T-helper 1 cell treated with Interleukin-12 subunit alpha and Interleukin-12 subunit beta and Interleukin-4 antibody, amounts not matched to agents 30 μg/mL and 1 μg/mL, for 36 hours (primary cell): ENCODE results near the gene ANKS1A.

Experiments
- H3K27ac Mint-ChIP-seq: one replicate; pipeline ENCODE4 v1.8.0; 2021; ENCODE audit warnings: mild to moderate bottlenecking, mixed read lengths
- H3K27me3 Mint-ChIP-seq: one replicate; pipeline ENCODE4 v1.8.0; 2021; ENCODE audit warnings: low read depth, mixed read lengths
- H3K36me3 Mint-ChIP-seq: one replicate; pipeline ENCODE4 v1.8.0; 2021; ENCODE audit warnings: low read depth, mixed read lengths
- H3K4me1 Mint-ChIP-seq: one replicate; pipeline ENCODE4 v1.8.0; 2021; ENCODE audit warnings: low read depth, mixed read lengths
- H3K4me3 Mint-ChIP-seq: one replicate; pipeline ENCODE4 v1.8.0; 2021; ENCODE audit warnings: mild to moderate bottlenecking, moderate library complexity, mixed read lengths
- H3K9me3 Mint-ChIP-seq: one replicate; pipeline ENCODE4 v1.8.0; 2021; ENCODE audit warnings: mixed read lengths

ANKS1A gene

GRCh38 chr6:34973547-34974248, 84.6 kb downstream of the ANKS1A start:
- H3K9me3 Mint-ChIP-seq = no peaks in the 10 kb centered on the region
- peaks cover 2% of the 10 kb centered on the region for H3K36me3 Mint-ChIP-seq
- H3K4me3 Mint-ChIP-seq = no peak overlapping the region
- H3K4me1 Mint-ChIP-seq = no peaks in the 10 kb centered on the region
- no peak overlapping the region for H3K27ac Mint-ChIP-seq
- H3K27me3 Mint-ChIP-seq = no peaks in the 10 kb centered on the region

GRCh38 chr6:34974249-34974642, 85.2 kb downstream of the ANKS1A start:
- Mint-ChIP-seq H3K36me3 (peaks cover 2% of the 10 kb centered on the region), H3K4me1 (no peaks in the 10 kb centered on the region), H3K27ac (no peak overlapping the region), H3K9me3 (no peaks in the 10 kb centered on the region), H3K4me3 (no peak overlapping the region), H3K27me3 (no peaks in the 10 kb centered on the region)

- Mint-ChIP-seq H3K27me3 (no peaks in the 10 kb centered on the region), H3K36me3 (no peaks in the 10 kb centered on the region), H3K4me1 (no peaks in the 10 kb centered on the region), H3K9me3 (no peaks in the 10 kb centered on the region), H3K27ac (no peak overlapping the region), H3K4me3 (no peak overlapping the region)
Measured at GRCh38 chr6:34976239-34976638, 87.2 kb downstream of the ANKS1A start.

- H3K27me3 Mint-ChIP-seq = no peaks in the 10 kb centered on the region
- peaks cover 2% of the 10 kb centered on the region for H3K36me3 Mint-ChIP-seq
- no peak overlapping the region for H3K4me3 Mint-ChIP-seq
- no peak overlapping the region for H3K27ac Mint-ChIP-seq
- H3K4me1 Mint-ChIP-seq = no peaks in the 10 kb centered on the region
- H3K9me3 Mint-ChIP-seq = no peaks in the 10 kb centered on the region
Measured at GRCh38 chr6:34979218-34979617, 90.2 kb downstream of the ANKS1A start.

GRCh38 chr6:34979994-34980393, 90.9 kb downstream of the ANKS1A start:
- Mint-ChIP-seq H3K36me3 (peaks cover 2% of the 10 kb centered on the region), H3K27me3 (no peaks in the 10 kb centered on the region), H3K9me3 (no peaks in the 10 kb centered on the region), H3K4me3 (no peak overlapping the region), H3K27ac (no peak overlapping the region), H3K4me1 (no peaks in the 10 kb centered on the region)

- Mint-ChIP-seq H3K4me3 (no peak overlapping the region), H3K27me3 (no peaks in the 10 kb centered on the region), H3K27ac (no peak overlapping the region), H3K4me1 (peaks cover 1% of the 10 kb centered on the region), H3K9me3 (no peaks in the 10 kb centered on the region), H3K36me3 (peaks cover 2% of the 10 kb centered on the region)
Measured at GRCh38 chr6:34981366-34981765, 92.3 kb downstream of the ANKS1A start.

- Mint-ChIP-seq H3K4me3 (no peak overlapping the region), H3K27me3 (no peaks in the 10 kb centered on the region), H3K27ac (no peak overlapping the region), H3K9me3 (no peaks in the 10 kb centered on the region), H3K36me3 (peaks cover 2% of the 10 kb centered on the region), H3K4me1 (peaks cover 1% of the 10 kb centered on the region)
Measured at GRCh38 chr6:34981951-34982350, 92.9 kb downstream of the ANKS1A start.

GRCh38 chr6:34982424-34982852, 93.4 kb downstream of the ANKS1A start:
- Mint-ChIP-seq H3K4me3 (no peak overlapping the region), H3K27me3 (no peaks in the 10 kb centered on the region), H3K27ac (no peak overlapping the region), H3K36me3 (peaks cover 2% of the 10 kb centered on the region), H3K4me1 (peaks cover 1% of the 10 kb centered on the region), H3K9me3 (no peaks in the 10 kb centered on the region)

- Mint-ChIP-seq H3K9me3 (no peaks in the 10 kb centered on the region), H3K36me3 (peaks cover 4% of the 10 kb centered on the region), H3K27me3 (no peaks in the 10 kb centered on the region), H3K4me3 (no peak overlapping the region), H3K27ac (no peak overlapping the region), H3K4me1 (peaks cover 1% of the 10 kb centered on the region)
Measured at GRCh38 chr6:34984416-34984815, 95.4 kb downstream of the ANKS1A start.

GRCh38 chr6:34985236-34985635, 96.2 kb downstream of the ANKS1A start:
- no peak overlapping the region for H3K4me3 Mint-ChIP-seq
- H3K36me3 Mint-ChIP-seq = peaks cover 7% of the 10 kb centered on the region
- no peaks in the 10 kb centered on the region for H3K9me3 Mint-ChIP-seq
- H3K27ac Mint-ChIP-seq = no peak overlapping the region
- H3K27me3 Mint-ChIP-seq = no peaks in the 10 kb centered on the region
- peaks cover 1% of the 10 kb centered on the region for H3K4me1 Mint-ChIP-seq

- Mint-ChIP-seq H3K36me3 (peaks cover 7% of the 10 kb centered on the region), H3K4me3 (no peak overlapping the region), H3K27me3 (no peaks in the 10 kb centered on the region), H3K27ac (no peak overlapping the region), H3K4me1 (peaks cover 1% of the 10 kb centered on the region), H3K9me3 (no peaks in the 10 kb centered on the region)
Measured at GRCh38 chr6:34986845-34987246, 97.8 kb downstream of the ANKS1A start.

GRCh38 chr6:34987506-34987905, 98.5 kb downstream of the ANKS1A start:
- H3K4me1 Mint-ChIP-seq = peaks cover 1% of the 10 kb centered on the region
- H3K36me3 Mint-ChIP-seq = peaks cover 4% of the 10 kb centered on the region
- H3K27me3 Mint-ChIP-seq = no peaks in the 10 kb centered on the region
- H3K9me3 Mint-ChIP-seq = no peaks in the 10 kb centered on the region
- H3K27ac Mint-ChIP-seq = no peak overlapping the region
- H3K4me3 Mint-ChIP-seq = no peak overlapping the region

- Mint-ChIP-seq H3K9me3 (no peaks in the 10 kb centered on the region), H3K27me3 (no peaks in the 10 kb centered on the region), H3K27ac (no peak overlapping the region), H3K36me3 (peaks cover 6% of the 10 kb centered on the region), H3K4me3 (no peak overlapping the region), H3K4me1 (no peaks in the 10 kb centered on the region)
Measured at GRCh38 chr6:34990971-34991560, 102.0 kb downstream of the ANKS1A start.

- Mint-ChIP-seq H3K27me3 (no peaks in the 10 kb centered on the region), H3K4me3 (no peak overlapping the region), H3K4me1 (no peaks in the 10 kb centered on the region), H3K9me3 (no peaks in the 10 kb centered on the region), H3K36me3 (peaks cover 6% of the 10 kb centered on the region), H3K27ac (no peak overlapping the region)
Measured at GRCh38 chr6:34992376-34992775, 103.3 kb downstream of the ANKS1A start.

GRCh38 chr6:34993213-34993612, 104.2 kb downstream of the ANKS1A start:
- no peaks in the 10 kb centered on the region for H3K27me3 Mint-ChIP-seq
- no peaks in the 10 kb centered on the region for H3K9me3 Mint-ChIP-seq
- no peak overlapping the region for H3K27ac Mint-ChIP-seq
- no peaks in the 10 kb centered on the region for H3K4me1 Mint-ChIP-seq
- H3K4me3 Mint-ChIP-seq = no peak overlapping the region
- H3K36me3 Mint-ChIP-seq = peaks cover 6% of the 10 kb centered on the region
